Prostate gland (tissue), 2 donors: ENCODE measurements around the gene NDUFV1.

Source experiments
- POLR2A ChIP-seq: fragments of 450-650 bp; IDR thresholded peaks from one replicate; pipeline ENCODE4 v1.6.1; 2016; ENCODE audit warnings: antibody characterized with exemption, mild to moderate bottlenecking
- TF ChIP-seq, protein P1 (sequence below), 4 experiments: fragments of 200-600 bp in 2 of 4; fragments of 450-650 bp in 2 of 4; sonication (generic) in 2 of 4; IDR thresholded peaks; 1 replicate in 3 of 4; 2 replicates in 1 of 4; pipeline ENCODE4 v1.5.1; 2016 to 2019; ENCODE audit warnings: antibody characterized with exemption in 4 of 4, mild to moderate bottlenecking in 2 of 4, moderate library complexity in 2 of 4

DNA sequence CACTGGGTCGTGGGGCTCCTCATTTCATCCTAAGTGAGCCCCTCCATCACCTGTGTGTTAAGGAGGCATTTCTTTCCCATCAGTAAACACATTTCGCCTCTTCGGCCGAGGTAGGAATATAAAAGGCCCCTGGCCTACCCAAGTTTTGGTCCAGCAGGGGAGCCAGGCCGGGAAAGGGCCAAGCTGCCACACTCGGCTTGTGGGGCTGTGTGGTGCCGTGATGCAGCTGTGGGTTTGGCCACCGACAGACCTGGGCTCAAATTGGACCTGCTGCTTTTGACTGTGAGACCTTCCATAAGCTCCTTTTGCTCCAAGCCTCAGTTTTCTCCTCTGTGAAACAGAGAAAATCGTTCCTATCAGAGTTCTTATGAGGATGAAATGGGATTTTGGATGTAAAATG lies 771 bp downstream of the NDUFV1 start:
- TF ChIP-seq, protein P1, sequence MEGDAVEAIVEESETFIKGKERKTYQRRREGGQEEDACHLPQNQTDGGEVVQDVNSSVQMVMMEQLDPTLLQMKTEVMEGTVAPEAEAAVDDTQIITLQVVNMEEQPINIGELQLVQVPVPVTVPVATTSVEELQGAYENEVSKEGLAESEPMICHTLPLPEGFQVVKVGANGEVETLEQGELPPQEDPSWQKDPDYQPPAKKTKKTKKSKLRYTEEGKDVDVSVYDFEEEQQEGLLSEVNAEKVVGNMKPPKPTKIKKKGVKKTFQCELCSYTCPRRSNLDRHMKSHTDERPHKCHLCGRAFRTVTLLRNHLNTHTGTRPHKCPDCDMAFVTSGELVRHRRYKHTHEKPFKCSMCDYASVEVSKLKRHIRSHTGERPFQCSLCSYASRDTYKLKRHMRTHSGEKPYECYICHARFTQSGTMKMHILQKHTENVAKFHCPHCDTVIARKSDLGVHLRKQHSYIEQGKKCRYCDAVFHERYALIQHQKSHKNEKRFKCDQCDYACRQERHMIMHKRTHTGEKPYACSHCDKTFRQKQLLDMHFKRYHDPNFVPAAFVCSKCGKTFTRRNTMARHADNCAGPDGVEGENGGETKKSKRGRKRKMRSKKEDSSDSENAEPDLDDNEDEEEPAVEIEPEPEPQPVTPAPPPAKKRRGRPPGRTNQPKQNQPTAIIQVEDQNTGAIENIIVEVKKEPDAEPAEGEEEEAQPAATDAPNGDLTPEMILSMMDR (IDR thresholded peaks at IDR 0.05): no peak
- TF ChIP-seq POLR2A: no peak
